ENCODE results near the gene DCAF11.

Gene DCAF11

GRCh38 chr14:24165785-24166184 lies 51.2 kb downstream of the DCAF11 start:
- Histone ChIP-seq H3K4me3 (ENCODE audit: insufficient read depth in 1 of 2, low read depth in 1 of 2, low read length in 2 of 2) (no peak overlapping the region), H2BK15ac (ENCODE audit: low read depth, poor library complexity, severe bottlenecking) (no peak overlapping the region), H3K14ac (ENCODE audit: low read length in 2 of 2) (no peak overlapping the region), H3K36me3 (ENCODE audit: control insufficient read depth in 1 of 2, insufficient read depth in 2 of 2, low read depth in 1 of 2, low read length in 2 of 2) (peaks cover 61 to 72% of the 10 kb centered on the region in 2 experiments), H3K9me3 (ENCODE audit: control insufficient read depth, low read length) (no peaks in the 10 kb centered on the region), H4K91ac (ENCODE audit: low read length) (no peak overlapping the region), H3K4ac (ENCODE audit: low read depth in 1 of 2, low read length in 2 of 2) (no peak overlapping the region), H2AFZ (ENCODE audit: low read depth, low read length) (no peak overlapping the region), H3K23ac (ENCODE audit: low read length in 2 of 2) (no peak overlapping the region), H2BK120ac (ENCODE audit: low read depth, low read length) (no peak overlapping the region), H2BK5ac (ENCODE audit: low read depth, low read length, poor library complexity, severe bottlenecking) (no peak overlapping the region), H3K4me2 (ENCODE audit: low read length, poor library complexity, severe bottlenecking) (no peak overlapping the region), H3K27ac (ENCODE audit: low read length, poor library complexity, severe bottlenecking) (no peak overlapping the region), H3K18ac (ENCODE audit: low read depth in 1 of 2, low read length in 2 of 2) (no peak overlapping the region), H3K27me3 (ENCODE audit: control insufficient read depth in 1 of 2, insufficient read depth in 1 of 2, low read length in 2 of 2) (no peaks in the 10 kb centered on the region), H3K9ac (ENCODE audit: low read length) (no peak overlapping the region), H3K79me1 (replicated peaks; ENCODE audit: low read length, poor library complexity, severe bottlenecking) (peaks cover 28% of the 10 kb centered on the region), H2AK5ac (ENCODE audit: low read length, severe bottlenecking) (no peak overlapping the region), H4K8ac (ENCODE audit: low read length) (no peak overlapping the region), H2BK12ac (ENCODE audit: low read length in 2 of 2) (no peak overlapping the region), H3K4me1 (ENCODE audit: control insufficient read depth, insufficient read depth, low read depth, low read length) (peaks cover 14% of the 10 kb centered on the region)
- 92% methylated on average over 5 of the region's 5 CpGs for WGBS
- no peak for DNase-seq

DNA sequence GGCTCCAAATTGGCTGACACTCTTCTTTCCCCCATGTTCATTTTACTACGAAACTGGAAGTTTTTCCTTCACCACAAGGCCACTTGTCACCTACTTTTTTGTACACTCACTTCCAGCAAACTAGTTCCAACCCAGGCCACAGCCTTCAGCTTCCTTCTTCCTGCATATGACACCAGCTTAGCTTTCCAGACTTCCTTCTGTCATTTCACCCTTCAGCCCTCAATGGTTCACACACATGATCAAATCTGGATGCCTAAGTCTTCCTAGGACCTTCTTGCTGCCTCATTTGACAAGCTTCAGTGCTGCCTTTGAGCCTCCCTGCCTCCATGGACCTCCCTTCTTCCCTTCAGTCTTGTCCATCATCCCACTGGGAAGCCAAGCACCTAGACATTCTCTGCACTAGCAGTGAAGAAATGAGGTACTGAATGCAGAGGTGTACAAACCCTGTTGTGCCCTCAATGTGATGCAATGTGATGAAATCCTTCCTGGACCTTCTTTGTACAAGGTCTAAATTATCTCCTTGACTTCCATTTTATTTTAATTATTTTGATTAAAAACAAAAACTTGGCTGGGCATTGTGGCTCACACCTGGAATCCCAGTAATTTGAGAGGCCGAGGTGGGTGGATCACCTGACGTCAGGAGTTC lies 53.0 kb downstream of the DCAF11 start:
- no peak overlapping the region for H3K27ac ChIP-seq (ENCODE audit: low read length, poor library complexity, severe bottlenecking)
- peaks cover 77 to 78% of the 10 kb centered on the region in 2 experiments for H3K36me3 ChIP-seq (ENCODE audit: control insufficient read depth in 1 of 2, insufficient read depth in 2 of 2, low read depth in 1 of 2, low read length in 2 of 2)
- no peak overlapping the region for H4K91ac ChIP-seq (ENCODE audit: low read length)
- no peak overlapping the region for H2BK15ac ChIP-seq (ENCODE audit: low read depth, poor library complexity, severe bottlenecking)
- peak overlapping the region in 1 of 2 experiments; percentile 7 for H3K14ac ChIP-seq (ENCODE audit: low read length in 2 of 2)
- H2BK120ac ChIP-seq (ENCODE audit: low read depth, low read length), result no peak overlapping the region
- H3K27me3 ChIP-seq (ENCODE audit: control insufficient read depth in 1 of 2, insufficient read depth in 1 of 2, low read length in 2 of 2), result no peaks in the 10 kb centered on the region
- no peak overlapping the region for H3K23ac ChIP-seq (ENCODE audit: low read length in 2 of 2)
- WGBS, result 98% methylated on average over 3 of the region's 3 CpGs
- no peak overlapping the region for H3K9ac ChIP-seq (ENCODE audit: low read length)
- no peak overlapping the region for H3K4me2 ChIP-seq (ENCODE audit: low read length, poor library complexity, severe bottlenecking)
- H2AFZ ChIP-seq (ENCODE audit: low read depth, low read length), result no peak overlapping the region
- no peaks in the 10 kb centered on the region for H3K9me3 ChIP-seq (ENCODE audit: control insufficient read depth, low read length)
- no peak overlapping the region for H2AK5ac ChIP-seq (ENCODE audit: low read length, severe bottlenecking)
- no peak overlapping the region for H4K8ac ChIP-seq (ENCODE audit: low read length)
- DNase-seq, result no peak
- H3K4ac ChIP-seq (ENCODE audit: low read depth in 1 of 2, low read length in 2 of 2), result no peak overlapping the region
- H3K4me1 ChIP-seq (ENCODE audit: control insufficient read depth, insufficient read depth, low read depth, low read length), result peaks cover 10% of the 10 kb centered on the region
- H3K18ac ChIP-seq (ENCODE audit: low read depth in 1 of 2, low read length in 2 of 2), result no peak overlapping the region
- H2BK12ac ChIP-seq (ENCODE audit: low read length in 2 of 2), result no peak overlapping the region
- no peak overlapping the region for H3K4me3 ChIP-seq (ENCODE audit: insufficient read depth in 1 of 2, low read depth in 1 of 2, low read length in 2 of 2)
- H2BK5ac ChIP-seq (ENCODE audit: low read depth, low read length, poor library complexity, severe bottlenecking), result no peak overlapping the region
- peaks cover 28% of the 10 kb centered on the region for H3K79me1 ChIP-seq (replicated peaks; ENCODE audit: low read length, poor library complexity, severe bottlenecking)

DNA sequence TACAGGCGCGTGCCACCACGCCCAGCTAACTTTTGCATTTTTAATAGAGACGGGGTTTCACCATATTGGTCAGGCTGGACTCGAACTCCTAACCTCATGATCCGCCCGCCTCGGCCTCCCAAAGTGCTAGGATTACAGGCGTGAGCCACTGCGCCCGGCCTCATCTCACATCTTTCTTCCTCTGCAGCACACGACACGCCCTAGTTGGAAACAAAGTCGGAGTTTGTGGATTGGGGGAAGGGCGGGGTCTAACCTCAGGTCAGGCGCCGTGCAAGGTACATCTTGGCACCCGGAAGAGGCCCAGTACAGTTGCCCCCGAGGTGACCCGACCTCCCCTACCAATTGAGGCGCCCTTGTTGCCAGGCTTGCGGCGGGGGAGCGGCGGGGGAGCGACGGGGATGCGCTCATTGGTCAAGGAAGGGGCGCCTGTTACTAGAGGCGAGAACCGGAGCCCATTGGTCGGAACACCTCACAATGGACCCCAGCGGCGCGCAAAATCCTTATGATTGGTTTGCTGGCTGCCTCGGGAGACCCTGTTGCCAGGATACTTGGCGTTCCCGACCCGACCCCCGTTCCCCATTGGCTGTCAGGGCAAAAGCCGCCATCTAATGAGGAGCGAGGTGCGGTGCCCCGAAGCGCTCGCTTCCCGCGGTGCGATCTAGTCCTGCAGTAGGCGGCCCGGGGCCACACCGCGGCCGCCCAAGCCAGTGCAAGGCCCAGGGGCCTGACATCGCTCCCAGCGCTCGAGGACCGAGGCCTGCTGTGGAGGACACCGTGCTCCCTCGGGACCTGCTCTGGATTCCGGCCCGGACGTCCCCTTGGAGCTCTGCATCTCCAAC lies 57.1 kb downstream of the DCAF11 start, which contains the start of gene REC8:
Gene REC8 (plus strand): TSS at position 659 of the 839 bp plus-strand sequence. CDS start 473 bp downstream, outside the sequence.
- H3K27me3 ChIP-seq (ENCODE audit: control insufficient read depth in 1 of 2, insufficient read depth in 1 of 2, low read length in 2 of 2), result no peaks in the 10 kb centered on the region
- H2BK120ac ChIP-seq (ENCODE audit: low read depth, low read length), result no peak within 1 kb of the TSS
- H3K4me1 ChIP-seq (ENCODE audit: control insufficient read depth, insufficient read depth, low read depth, low read length), result peaks cover 3% of the 10 kb centered on the region
- no peak within 1 kb of the TSS for H2BK15ac ChIP-seq (ENCODE audit: low read depth, poor library complexity, severe bottlenecking)
- H3K23ac ChIP-seq (ENCODE audit: low read length in 2 of 2), result peak within 1 kb of the TSS in 1 of 2 experiments; percentile 80
- H3K14ac ChIP-seq (ENCODE audit: low read length in 2 of 2), result peak within 1 kb of the TSS in 1 of 2 experiments; percentile 55
- no peak within 1 kb of the TSS for H3K27ac ChIP-seq (ENCODE audit: low read length, poor library complexity, severe bottlenecking)
- H3K18ac ChIP-seq (ENCODE audit: low read depth in 1 of 2, low read length in 2 of 2), result peak within 1 kb of the TSS in 1 of 2 experiments; percentile 78
- H2BK5ac ChIP-seq (ENCODE audit: low read depth, low read length, poor library complexity, severe bottlenecking), result no peak within 1 kb of the TSS
- H3K36me3 ChIP-seq (ENCODE audit: control insufficient read depth in 1 of 2, insufficient read depth in 2 of 2, low read depth in 1 of 2, low read length in 2 of 2), result peaks cover 64 to 75% of the 10 kb centered on the region in 2 experiments
- peak within 1 kb of the TSS; percentile 21 to 86 for H2BK12ac ChIP-seq (ENCODE audit: low read length in 2 of 2)
- no peak within 1 kb of the TSS for H3K9ac ChIP-seq (ENCODE audit: low read length)
- H3K4me3 ChIP-seq (ENCODE audit: insufficient read depth in 1 of 2, low read depth in 1 of 2, low read length in 2 of 2), result peak within 1 kb of the TSS in 1 of 2 experiments; percentile 7
- peak within 1 kb of the TSS; percentile 53 for H2AFZ ChIP-seq (ENCODE audit: low read depth, low read length)
- 28% methylated on average over 62 of the region's 63 CpGs for WGBS
- H2AK5ac ChIP-seq (ENCODE audit: low read length, severe bottlenecking), result no peak within 1 kb of the TSS
- peak within 1 kb of the TSS in 1 of 2 experiments; percentile 69 for H3K4ac ChIP-seq (ENCODE audit: low read depth in 1 of 2, low read length in 2 of 2)
- peak within 1 kb of the TSS; percentile 81 for H4K8ac ChIP-seq (ENCODE audit: low read length)
- no peaks in the 10 kb centered on the region for H3K9me3 ChIP-seq (ENCODE audit: control insufficient read depth, low read length)
- peaks cover 1% of the 10 kb centered on the region for H3K79me1 ChIP-seq (replicated peaks; ENCODE audit: low read length, poor library complexity, severe bottlenecking)
- H4K91ac ChIP-seq (ENCODE audit: low read length), result peak within 1 kb of the TSS; percentile 62
- peak; percentile 92 for DNase-seq
- no peak within 1 kb of the TSS for H3K4me2 ChIP-seq (ENCODE audit: low read length, poor library complexity, severe bottlenecking)

Data from mesenchymal stem cell (in vitro differentiated cells and primary cell).